SHP77 treated with DMSO at 0.1 percent for 48 hours (cell line): ENCODE measurements around the gene ADORA1.

Experiments
- DNase-seq: peaks from one replicate; lab custom pipeline; 2025; lab: John Stamatoyannopoulos, UW

The ADORA1 gene

GRCh38 chr1:203095061-203095690, 32.4 kb upstream of the ADORA1 start:
- no peak for DNase-seq

GRCh38 chr1:203096566-203096965, 31.0 kb upstream of the ADORA1 start:
- no peak for DNase-seq

- no peak for DNase-seq
These were observed 30.5 kb upstream of the ADORA1 start for GRCh38 chr1:203097001-203097400.

- DNase-seq: no peak
These were observed 29.1 kb upstream of the ADORA1 start for GRCh38 chr1:203098445-203098844.

GRCh38 chr1:203098914-203099520, 28.5 kb upstream of the ADORA1 start:
- DNase-seq: no peak

- DNase-seq: no peak
These were observed 27.6 kb upstream of the ADORA1 start for GRCh38 chr1:203099805-203100515.

- no peak for DNase-seq
These were observed 27.0 kb upstream of the ADORA1 start for GRCh38 chr1:203100516-203100869.

- no peak for DNase-seq
These were observed 25.5 kb upstream of the ADORA1 start for GRCh38 chr1:203101813-203102634.

GRCh38 chr1:203103216-203103615, 24.3 kb upstream of the ADORA1 start:
- no peak for DNase-seq

GRCh38 chr1:203103829-203104495, 23.6 kb upstream of the ADORA1 start:
- DNase-seq: no peak

GRCh38 chr1:203104789-203105390, 22.6 kb upstream of the ADORA1 start:
- DNase-seq: no peak

- no peak for DNase-seq
These were observed 15.1 kb upstream of the ADORA1 start for GRCh38 chr1:203112475-203112874.

- DNase-seq: no peak
These were observed 14.2 kb upstream of the ADORA1 start for GRCh38 chr1:203113308-203113707.

GRCh38 chr1:203114202-203114601, 13.3 kb upstream of the ADORA1 start:
- no peak for DNase-seq

- DNase-seq: peak; percentile 47
These were observed 11.3 kb upstream of the ADORA1 start for GRCh38 chr1:203116091-203116820.

- DNase-seq: peak; percentile 9
These were observed 9.6 kb upstream of the ADORA1 start for GRCh38 chr1:203117611-203118575.

GRCh38 chr1:203120325-203121153, 7.0 kb upstream of the ADORA1 start:
- DNase-seq: no peak

- no peak for DNase-seq
These were observed 6.1 kb upstream of the ADORA1 start for GRCh38 chr1:203121186-203122015.
